HG02610 (cell line): ENCODE data around the gene FARSA.
"Not testable (repeated sequence)": the region's sequence is repeated elsewhere in the genome, so short reads cannot be mapped to it uniquely, and the experiment has no call there.

Source experiments
- ATAC-seq: cut with Tn5 transposase; IDR thresholded peaks from one replicate; pipeline ENCODE4 v1.9.1; 2021; ENCODE audit warnings: mild to moderate bottlenecking, moderate library complexity; ENCODE audit not compliant: unreplicated experiment

Gene FARSA

GRCh38 chr19:12954612-12954962, 21.1 kb upstream of the FARSA start:
- no peak for ATAC-seq

DNA sequence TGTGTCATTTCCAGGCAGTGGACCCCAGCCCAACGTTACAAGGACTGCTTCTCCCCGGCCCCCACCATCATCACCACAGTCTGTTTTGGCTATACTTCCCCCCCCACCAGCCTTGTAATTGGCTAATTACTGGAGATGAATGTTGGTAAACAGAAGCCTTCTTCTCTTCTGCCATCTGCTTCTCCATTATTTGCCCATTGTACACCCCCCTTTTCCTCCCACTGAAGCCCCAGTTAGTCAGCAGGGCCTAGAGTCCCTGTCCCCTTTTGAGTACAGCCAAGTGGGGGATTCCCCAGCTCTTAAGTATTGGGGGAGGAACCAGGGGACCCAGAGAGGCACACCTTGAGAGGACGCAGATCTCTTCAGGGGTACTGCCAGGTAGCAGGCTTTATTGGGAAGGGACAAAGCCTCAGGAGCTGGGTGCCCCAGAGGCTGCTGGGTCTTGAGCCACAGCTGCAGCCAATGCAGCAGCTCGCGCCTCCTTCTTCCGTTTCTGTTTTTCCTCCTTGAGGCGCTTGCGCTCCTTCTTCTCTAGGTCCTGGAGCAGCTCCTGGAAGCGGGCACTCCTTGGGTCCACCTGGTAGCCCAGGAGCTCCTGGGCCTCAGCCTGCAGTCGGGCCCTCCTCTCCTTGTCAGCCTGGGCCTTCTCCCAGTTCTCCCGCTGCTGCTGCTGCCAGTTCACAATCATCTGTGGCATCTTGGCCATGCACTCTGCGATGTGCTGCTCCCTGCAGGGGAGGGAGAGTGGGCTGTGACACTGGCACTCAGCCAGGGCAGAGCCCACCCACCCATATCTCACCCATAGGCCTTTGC, 20.5 kb upstream of the FARSA start:
- no peak for ATAC-seq

GRCh38 chr19:12953138-12953798, 19.8 kb upstream of the FARSA start:
- ATAC-seq: no peak

DNA sequence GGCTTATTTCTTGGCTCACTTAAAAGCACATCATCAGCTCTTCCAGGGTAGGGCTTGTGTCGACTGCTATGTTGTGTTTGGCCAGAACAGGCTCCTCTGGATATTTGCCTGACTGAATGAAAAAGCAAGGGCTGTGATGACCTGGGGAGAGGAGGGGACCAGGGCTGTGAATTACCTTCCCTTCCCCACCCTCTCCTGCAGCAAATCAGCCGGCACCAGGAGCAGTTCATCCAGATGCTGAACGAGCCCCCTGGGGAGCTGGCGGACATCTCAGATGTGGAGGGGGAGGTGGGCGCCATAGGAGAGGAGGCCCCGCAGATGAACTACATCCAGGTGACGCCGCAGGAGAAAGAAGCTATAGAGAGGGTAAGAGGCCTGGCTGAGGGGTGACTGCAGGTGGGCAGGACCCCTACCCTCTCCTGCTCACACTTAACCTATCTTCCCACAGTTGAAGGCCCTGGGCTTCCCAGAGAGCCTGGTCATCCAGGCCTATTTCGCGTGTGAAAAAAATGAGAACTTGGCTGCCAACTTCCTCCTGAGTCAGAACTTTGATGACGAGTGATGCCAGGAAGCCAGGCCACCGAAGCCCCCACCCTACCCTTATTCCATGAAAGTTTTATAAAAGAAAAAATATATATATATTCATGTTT, 19.1 kb upstream of the FARSA start:
- ATAC-seq: no peak

DNA sequence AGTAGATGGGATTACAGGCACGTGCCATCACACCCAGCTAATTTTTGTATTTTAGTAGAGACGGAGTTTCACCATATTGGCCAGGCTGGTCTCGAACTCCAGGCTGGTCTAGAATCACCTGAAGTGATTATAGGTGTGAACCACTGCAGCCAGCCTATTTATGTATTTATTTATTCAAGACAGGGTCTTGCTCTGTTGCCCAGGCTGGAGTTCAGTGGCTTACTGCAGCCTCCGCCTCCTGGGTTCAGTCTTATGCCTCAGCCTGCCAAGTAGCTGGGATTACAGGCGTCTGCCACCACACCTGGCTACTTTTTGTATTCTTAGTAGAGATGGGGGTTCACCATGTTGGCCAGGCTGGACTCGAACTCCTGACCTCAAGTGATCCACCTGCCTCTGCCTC, 18.5 kb upstream of the FARSA start:
- not testable (repeated sequence) for ATAC-seq

- no peak for ATAC-seq
Observed at GRCh38 chr19:12949363-12950283, 16.1 kb upstream of the FARSA start.

- ATAC-seq: no peak
Observed at GRCh38 chr19:12948612-12949362, 15.3 kb upstream of the FARSA start.

GRCh38 chr19:12947702-12948611, 14.4 kb upstream of the FARSA start:
- no peak for ATAC-seq

DNA sequence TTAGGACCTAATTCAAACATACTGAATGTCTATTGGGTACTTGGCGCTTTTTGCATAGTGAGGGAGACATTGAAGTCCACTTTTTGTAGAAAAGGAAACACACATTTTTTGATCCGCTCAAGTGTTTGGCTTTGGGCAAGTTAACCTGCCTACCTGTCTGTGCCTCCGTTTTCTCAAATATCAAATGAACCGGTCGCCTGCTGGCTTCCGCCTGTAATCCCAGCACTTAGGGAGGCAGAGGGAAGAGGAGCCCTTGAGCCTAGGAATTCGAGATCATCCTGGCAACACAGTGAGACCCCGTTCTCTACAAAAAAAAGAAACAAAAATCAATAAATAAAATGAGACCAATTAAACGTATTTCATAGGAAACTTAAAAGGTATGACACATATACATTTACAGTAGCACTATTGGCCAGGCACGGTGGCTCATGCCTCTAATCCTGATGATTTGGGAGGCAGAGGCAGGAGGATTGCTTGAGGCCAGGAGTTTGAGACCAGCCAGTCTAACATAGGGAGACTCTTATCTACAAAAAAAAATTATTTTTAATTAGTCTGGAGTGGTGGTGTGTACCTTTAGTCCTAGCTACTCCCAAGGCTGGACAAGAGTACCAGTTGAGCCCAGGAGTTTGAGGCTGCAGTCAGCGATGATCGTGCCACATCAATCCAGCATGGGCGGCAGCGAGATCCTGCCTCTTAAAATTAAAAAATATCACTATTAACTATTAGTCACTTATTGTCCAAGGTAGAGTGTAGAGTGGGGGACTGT, 13.4 kb upstream of the FARSA start:
- no peak for ATAC-seq

DNA sequence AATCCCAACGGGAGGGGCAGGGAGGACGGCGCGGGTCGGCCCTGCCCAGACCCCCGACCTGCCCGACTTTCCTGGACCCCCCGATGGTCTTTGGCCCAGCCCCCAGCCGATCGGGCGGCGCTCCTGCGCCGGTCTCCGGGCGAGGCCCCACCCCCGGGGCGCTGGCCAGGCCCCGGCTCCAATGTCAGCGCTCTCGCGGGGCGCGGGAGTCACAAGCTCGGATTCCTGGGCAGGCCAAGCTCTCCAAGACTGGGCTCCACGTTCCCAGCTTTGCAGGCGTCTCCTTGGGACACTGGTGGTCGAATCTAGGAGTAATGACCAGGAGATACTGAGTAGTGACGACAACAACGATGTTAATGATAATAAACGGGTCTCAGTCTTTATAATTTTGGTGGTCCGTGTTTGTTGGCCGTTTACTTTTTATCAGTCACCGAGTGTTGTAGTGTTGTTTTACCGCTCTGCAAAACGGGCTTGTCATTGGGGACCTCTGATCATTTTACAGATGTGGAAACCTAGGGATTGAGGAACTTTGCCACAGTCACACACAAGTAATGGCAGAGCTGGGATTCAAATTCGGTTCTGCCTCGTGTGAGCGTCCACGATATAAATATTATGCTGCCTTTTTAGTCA, 12.7 kb upstream of the FARSA start:
- ATAC-seq: peak; percentile 34

DNA sequence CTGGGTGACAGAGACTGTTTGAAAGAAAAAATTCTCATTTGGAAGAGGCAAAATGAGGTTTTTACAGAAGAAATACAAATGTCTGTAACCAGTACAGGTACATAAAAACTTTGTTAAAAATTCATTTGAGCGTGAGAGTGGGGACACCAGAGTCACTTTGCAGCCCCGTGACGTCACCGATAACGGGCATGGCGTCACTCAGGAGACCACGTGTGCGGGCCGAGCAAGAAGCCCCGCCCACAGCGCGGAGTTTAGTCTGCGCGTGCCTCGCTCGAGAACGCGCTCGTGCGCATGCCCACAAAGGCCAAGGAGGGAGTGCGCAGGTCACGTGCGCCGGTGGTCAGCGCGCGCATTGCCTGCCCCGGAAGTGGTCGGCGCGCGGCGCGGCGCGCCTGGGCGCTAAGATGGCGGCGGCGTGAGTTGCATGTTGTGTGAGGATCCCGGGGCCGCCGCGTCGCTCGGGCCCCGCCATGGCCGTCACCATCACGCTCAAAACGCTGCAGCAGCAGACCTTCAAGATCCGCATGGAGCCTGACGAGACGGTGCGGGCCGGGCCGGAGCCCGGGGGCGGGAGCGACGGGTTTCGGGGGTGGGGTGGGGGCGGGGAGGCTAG, 12.1 kb upstream of the FARSA start, which contains the start of gene RAD23A:
Gene RAD23A (plus strand): TSS at position 384 of the 613 bp plus-strand sequence. CDS start 87 bp downstream, at position 471.
- ATAC-seq: peak; percentile 76

- no peak for ATAC-seq
Observed at GRCh38 chr19:12944104-12944674, 10.7 kb upstream of the FARSA start.

DNA sequence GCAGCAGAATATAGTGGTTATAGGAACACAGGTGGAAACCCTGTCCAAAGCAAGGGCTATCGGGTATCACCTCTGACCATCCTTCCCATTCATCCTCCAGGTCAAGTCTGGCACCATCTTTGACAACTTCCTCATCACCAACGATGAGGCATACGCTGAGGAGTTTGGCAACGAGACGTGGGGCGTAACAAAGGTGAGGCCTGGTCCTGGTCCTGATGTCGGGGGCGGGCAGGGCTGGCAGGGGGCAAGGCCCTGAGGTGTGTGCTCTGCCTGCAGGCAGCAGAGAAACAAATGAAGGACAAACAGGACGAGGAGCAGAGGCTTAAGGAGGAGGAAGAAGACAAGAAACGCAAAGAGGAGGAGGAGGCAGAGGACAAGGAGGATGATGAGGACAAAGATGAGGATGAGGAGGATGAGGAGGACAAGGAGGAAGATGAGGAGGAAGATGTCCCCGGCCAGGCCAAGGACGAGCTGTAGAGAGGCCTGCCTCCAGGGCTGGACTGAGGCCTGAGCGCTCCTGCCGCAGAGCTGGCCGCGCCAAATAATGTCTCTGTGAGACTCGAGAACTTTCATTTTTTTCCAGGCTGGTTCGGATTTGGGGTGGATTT, 10.0 kb upstream of the FARSA start:
- ATAC-seq: no peak

DNA sequence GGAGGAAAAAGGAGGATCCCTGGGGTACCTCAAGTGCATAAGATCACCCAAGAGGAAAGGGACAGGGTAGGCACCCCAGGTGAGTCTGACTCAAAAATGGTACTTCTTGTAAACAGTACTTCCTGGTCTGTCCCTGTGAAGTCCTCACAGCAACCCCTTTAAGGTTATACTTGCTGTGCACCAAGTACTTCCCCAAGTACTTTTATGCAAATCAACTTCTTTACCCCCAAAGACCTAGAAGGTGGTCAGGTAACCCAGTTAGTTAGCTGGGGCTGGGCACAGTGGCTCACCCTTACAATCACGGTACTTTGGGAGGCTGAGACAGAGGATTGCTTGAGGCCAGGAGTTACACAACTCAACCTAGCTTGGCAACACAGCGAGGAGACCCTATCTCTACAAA, 7.4 kb upstream of the FARSA start:
- ATAC-seq: no peak

DNA sequence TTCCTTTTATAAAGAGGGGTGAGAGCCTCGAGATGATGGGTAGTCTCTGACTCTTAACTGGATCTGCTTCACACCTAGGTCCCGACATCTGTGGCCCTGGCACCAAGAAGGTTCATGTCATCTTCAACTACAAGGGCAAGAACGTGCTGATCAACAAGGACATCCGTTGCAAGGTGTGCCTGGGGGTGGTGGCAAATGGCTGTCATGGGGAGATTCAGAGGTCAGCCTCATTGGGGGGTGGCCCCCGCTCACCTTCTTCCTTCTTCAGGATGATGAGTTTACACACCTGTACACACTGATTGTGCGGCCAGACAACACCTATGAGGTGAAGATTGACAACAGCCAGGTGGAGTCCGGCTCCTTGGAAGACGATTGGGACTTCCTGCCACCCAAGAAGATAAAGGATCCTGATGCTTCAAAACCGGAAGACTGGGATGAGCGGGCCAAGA, 6.5 kb upstream of the FARSA start:
- ATAC-seq: no peak

GRCh38 chr19:12938779-12939601, 5.5 kb upstream of the FARSA start:
- ATAC-seq: no peak
